ENCODE measurements around the gene MARCHF5. TPM values are rescaled to one million over a fixed set of nuclear protein-coding genes. Genes with fewer than 3 reads are reported as not detected.

Gene MARCHF5
- total and polyA plus RNA-seq, 2 of the 4 experiments (the other 2 are of a cell fraction): 14.9 to 30.0 TPM

GRCh38 chr10:92381543-92381954, 90.6 kb downstream of the MARCHF5 start:
- WGBS, 2 experiments (ENCODE audit: extremely low coverage in 2 of 2, insufficient read length in 1 of 2): 95% methylated on average over 2 of the region's 7 CpGs; no CpG with 5 or more reads in 1 of the 2 experiments
- Histone ChIP-seq H3K14ac (replicated peaks; ENCODE audit: low read depth, low read length) (no peak overlapping the region), H4K5ac (ENCODE audit: low read depth, low read length) (no peak overlapping the region), H3K9me3 (ENCODE audit: control insufficient read depth, insufficient read depth, low read length) (no peaks in the 10 kb centered on the region), H3K18ac (ENCODE audit: low read depth, low read length) (no peak overlapping the region), H2BK5ac (ENCODE audit: low read depth, low read length, poor library complexity, severe bottlenecking) (no peak overlapping the region), H2AK5ac (ENCODE audit: low read depth, low read length) (no peak overlapping the region), H3K23ac (ENCODE audit: low read depth, low read length) (no peak overlapping the region), H4K8ac (ENCODE audit: low read depth in 2 of 2, low read length in 2 of 2) (no peak overlapping the region), H3K27me3 (ENCODE audit: control insufficient read depth, insufficient read depth, low read length) (peaks cover 16% of the 10 kb centered on the region), H2BK120ac (ENCODE audit: low read depth, low read length) (no peak overlapping the region), H3K79me1 (ENCODE audit: low read depth in 1 of 2, low read length in 2 of 2) (no peaks in the 10 kb centered on the region), H4K91ac (ENCODE audit: insufficient read depth, low read depth, low read length) (no peak overlapping the region), H3K4me1 (ENCODE audit: control insufficient read depth, insufficient read depth, low read length) (no peaks in the 10 kb centered on the region), H3K9me1 (ENCODE audit: insufficient read depth, low read length) (no peaks in the 10 kb centered on the region), H3K36me3 (ENCODE audit: control insufficient read depth, insufficient read depth, low read length) (no peaks in the 10 kb centered on the region), H2BK20ac (ENCODE audit: low read depth, low read length) (no peak overlapping the region), H3K56ac (ENCODE audit: extremely low read depth, insufficient read depth, low read length) (no peak overlapping the region), H4K20me1 (ENCODE audit: insufficient read depth, low read length) (no peaks in the 10 kb centered on the region), H2BK15ac (ENCODE audit: low read depth, low read length) (no peak overlapping the region), H3K4me2 (ENCODE audit: low read depth, low read length) (no peak overlapping the region), H2AK9ac (replicated peaks; ENCODE audit: low read depth, low read length, poor library complexity) (no peak overlapping the region), H3K4ac (ENCODE audit: low read depth, low read length) (no peak overlapping the region), H3K4me3 (ENCODE audit: insufficient read depth, low read depth, low read length) (no peak overlapping the region), H3K27ac (ENCODE audit: insufficient read depth, low read length) (no peak overlapping the region), H2AFZ (replicated peaks; ENCODE audit: low read length, poor library complexity) (no peak overlapping the region), H3K9ac (ENCODE audit: low read depth, low read length) (no peak overlapping the region)
- in situ Hi-C loops (cut with MboI; ENCODE audit: low sequenced_read_pairs) (no loop called here), dilution Hi-C loops (cut with HindIII; ENCODE audit: low sequenced_read_pairs, unreplicated experiment) (no loop called here), intact Hi-C loops (cut with micrococcal nuclease) (no loop called here)
- POLR2A ChIA-PET (ENCODE audit: unreplicated experiment): no interaction called here
- ATAC-seq (ENCODE audit: low read depth) (no peak), DNase-seq (no peak)
- CTCF ChIA-PET: no interaction called here
- no TSS peak for BruUV-seq (replicated peaks)
- no peak for TF ChIP-seq BHLHE40 (IDR thresholded peaks at IDR 0.05; ENCODE audit: low read depth, low read length)
- no peak for TF ChIP-seq POLR2A (IDR thresholded peaks at IDR 0.05; ENCODE audit: low read depth, low read length)
- no peak for TF ChIP-seq MAFK (IDR thresholded peaks at IDR 0.05; ENCODE audit: low read depth, low read length)
- TF ChIP-seq MAZ (IDR thresholded peaks at IDR 0.05; ENCODE audit: borderline replicate concordance, low read depth, low read length): no peak
- TF ChIP-seq USF2 (IDR thresholded peaks at IDR 0.05; ENCODE audit: low read depth, low read length): no peak
- TF ChIP-seq ELK1 (IDR thresholded peaks at IDR 0.05; ENCODE audit: borderline replicate concordance, low read depth, low read length): no peak
